G401 (cell line): ENCODE results near the gene TBC1D22B. TPM values are rescaled to one million over a fixed set of nuclear protein-coding genes. Genes with fewer than 3 reads are reported as not detected.

Source experiments
- DNase-seq: peaks from one replicate; pipeline ENCODE4 v3.0.0-alpha.2; 2015; ENCODE audit warnings: low spot score
- in situ Hi-C: cut with HindIII; loops from 2 replicates; pipeline ENCODE4 v1.10.0; 2016; ENCODE audit warnings: low sequenced_read_pairs, mixed read lengths
- total RNA-seq: library from RNA; depleted of rRNA; stranded (reverse); fragments of >200 nt; shearing (Covaris generic); gene quantifications from 2 replicates; pipeline ENCODE4 v1.2.3, GENCODE V29; 2014; rRNA removed

Gene TBC1D22B
- 6.7 and 12.0 TPM in 2 replicates for total RNA-seq

- peak; percentile 97 for DNase-seq
- in situ Hi-C loops, result no loop called here
Observed at GRCh38 chr6:37257634-37258404, at the start of gene TBC1D22B, which contains the start of gene TMEM217. Gene TBC1D22B, plus strand, starts transcription at chr6:37257772. Its CDS starts 146 bp downstream, at chr6:37257918. Gene TMEM217, minus strand, starts transcription at chr6:37258144. Its CDS starts 39,114 bp downstream, at chr6:37219030.

- DNase-seq, result peak; percentile 59
- in situ Hi-C loops, result no loop called here
Observed at GRCh38 chr6:37207903-37208456, 49.6 kb upstream of the TBC1D22B start.

- in situ Hi-C loops, result no loop called here
Observed at GRCh38 chr6:37208793-37209192, 48.8 kb upstream of the TBC1D22B start.

GRCh38 chr6:37209461-37210205 lies 47.9 kb upstream of the TBC1D22B start:
- in situ Hi-C loops, result no loop called here
- no peak for DNase-seq

More at GRCh38 chr6:37208793-37209192, 48.8 kb upstream of the TBC1D22B start:
- no peak for DNase-seq

GRCh38 chr6:37210313-37210968 lies 47.1 kb upstream of the TBC1D22B start:
- peak; percentile 92 for DNase-seq
- in situ Hi-C loops, result no loop called here

- in situ Hi-C loops, result no loop called here
- no peak for DNase-seq
Observed at GRCh38 chr6:37212268-37212667, 45.3 kb upstream of the TBC1D22B start.

GRCh38 chr6:37218061-37218460 lies 39.5 kb upstream of the TBC1D22B start:
- in situ Hi-C loops, result no loop called here
- no peak for DNase-seq

GRCh38 chr6:37218511-37218910 lies 39.1 kb upstream of the TBC1D22B start:
- DNase-seq, result no peak
- in situ Hi-C loops, result no loop called here

GRCh38 chr6:37221585-37222124 lies 35.9 kb upstream of the TBC1D22B start:
- DNase-seq, result no peak
- in situ Hi-C loops, result no loop called here

- in situ Hi-C loops, result no loop called here
- DNase-seq, result peak; percentile 58
Observed at GRCh38 chr6:37222125-37222967, 35.2 kb upstream of the TBC1D22B start.

- in situ Hi-C loops, result no loop called here
- no peak for DNase-seq
Observed at GRCh38 chr6:37222992-37223391, 34.6 kb upstream of the TBC1D22B start.

GRCh38 chr6:37225350-37226169 lies 32.0 kb upstream of the TBC1D22B start:
- in situ Hi-C loops, result no loop called here
- DNase-seq, result no peak

- in situ Hi-C loops, result no loop called here
- no peak for DNase-seq
Observed at GRCh38 chr6:37230104-37230503, 27.5 kb upstream of the TBC1D22B start.

GRCh38 chr6:37232430-37233017 lies 25.0 kb upstream of the TBC1D22B start:
- DNase-seq, result no peak
- in situ Hi-C loops, result no loop called here

- in situ Hi-C loops, result no loop called here
- DNase-seq, result no peak
Observed at GRCh38 chr6:37233541-37233940, 24.0 kb upstream of the TBC1D22B start.

- in situ Hi-C loops, result no loop called here
- no peak for DNase-seq
Observed at GRCh38 chr6:37236921-37237320, 20.7 kb upstream of the TBC1D22B start.

- in situ Hi-C loops, result no loop called here
- DNase-seq, result no peak
Observed at GRCh38 chr6:37237789-37238188, 19.8 kb upstream of the TBC1D22B start.
